Measurements from ENCODE around the gene AFTPH.

Gene AFTPH

DNA sequence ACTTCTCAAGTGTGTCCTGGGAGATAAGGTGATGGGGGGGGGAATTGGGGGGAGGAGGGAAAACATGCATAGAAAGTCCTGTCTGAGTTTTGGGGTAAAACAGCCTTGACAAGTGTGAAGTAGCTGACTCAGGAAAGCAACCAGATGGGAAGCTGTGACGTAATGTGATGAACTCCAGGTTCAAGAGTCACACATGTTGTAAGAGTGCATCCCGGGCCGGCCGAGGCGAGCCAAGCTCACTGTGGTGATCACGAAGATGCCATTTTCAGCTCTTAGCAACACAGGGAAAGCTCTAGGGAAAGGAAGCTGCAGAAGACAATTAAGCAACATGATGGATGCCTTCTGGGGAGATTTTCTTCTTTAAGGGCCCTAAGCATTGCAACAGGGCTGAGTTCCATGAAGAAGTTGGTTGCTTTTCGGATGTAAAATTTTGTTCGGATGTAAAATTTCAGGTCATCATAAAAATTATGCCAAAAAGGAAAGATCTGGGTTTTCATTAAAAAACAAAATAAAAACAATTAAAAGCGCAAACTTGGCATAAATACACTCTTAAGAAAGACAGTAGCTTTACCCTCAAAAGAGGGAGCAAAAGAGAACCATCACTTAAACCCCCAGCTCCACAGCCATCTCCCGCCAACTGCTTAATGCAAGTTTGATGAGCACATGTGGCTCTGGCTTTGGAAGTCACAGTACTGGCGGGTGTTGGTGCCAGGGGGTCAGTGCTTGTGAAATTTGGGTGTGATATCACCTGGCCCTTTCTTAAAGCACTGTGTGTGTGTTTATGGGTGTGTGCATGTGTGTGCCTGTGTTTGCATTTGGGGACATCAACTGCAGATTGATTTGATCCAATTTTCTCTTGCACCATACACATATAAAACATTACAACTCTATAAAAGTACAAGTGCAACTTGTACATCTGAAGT lies 110.5 kb downstream of the AFTPH start:
- DNase-seq = no peak

DNA sequence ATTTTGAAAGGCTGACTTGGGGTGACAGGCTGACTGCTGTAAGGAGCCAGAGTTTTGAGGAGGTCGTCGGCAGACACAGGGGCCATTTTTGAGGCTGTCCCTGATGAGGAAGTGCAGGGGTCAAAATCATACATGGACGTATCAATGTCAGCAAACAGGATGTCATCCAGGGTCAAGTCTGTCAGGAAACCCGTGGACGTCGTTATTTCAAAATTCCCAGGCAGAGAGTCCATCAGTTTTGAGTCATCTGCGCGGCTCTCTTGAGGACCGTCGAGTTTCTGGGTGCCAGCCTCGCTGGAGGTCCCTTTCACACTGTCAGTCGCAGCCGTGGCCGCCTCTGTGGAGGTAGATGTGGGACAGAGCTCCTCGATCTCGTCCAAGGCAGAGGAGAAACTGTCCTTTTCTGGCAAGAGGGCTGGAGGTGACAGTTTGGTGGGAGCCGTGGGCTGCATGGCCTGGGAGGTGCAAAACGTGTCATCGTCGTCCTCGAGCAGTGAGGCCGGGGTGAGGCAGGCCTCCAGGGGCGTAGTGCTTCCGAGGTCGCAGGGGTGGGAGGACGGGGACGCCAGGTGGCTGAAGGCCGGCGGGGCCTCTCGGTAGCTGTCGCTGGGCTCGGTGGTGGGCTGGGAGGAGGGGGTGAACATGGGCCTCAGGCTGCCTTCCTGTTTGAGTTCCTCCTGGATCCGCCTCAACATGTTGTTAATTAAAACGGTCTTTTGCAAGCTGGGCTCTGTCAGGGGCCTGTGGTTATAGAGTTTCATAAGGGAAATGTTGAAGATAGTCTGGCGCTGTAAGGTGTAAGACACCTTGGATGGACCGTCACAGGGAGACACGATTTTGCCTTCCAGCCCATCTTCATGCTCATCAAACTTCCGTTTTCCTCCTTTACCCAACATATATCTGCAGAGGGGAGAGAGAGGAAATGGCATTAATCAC lies 112.1 kb downstream of the AFTPH start:
- DNase-seq = no peak

DNA sequence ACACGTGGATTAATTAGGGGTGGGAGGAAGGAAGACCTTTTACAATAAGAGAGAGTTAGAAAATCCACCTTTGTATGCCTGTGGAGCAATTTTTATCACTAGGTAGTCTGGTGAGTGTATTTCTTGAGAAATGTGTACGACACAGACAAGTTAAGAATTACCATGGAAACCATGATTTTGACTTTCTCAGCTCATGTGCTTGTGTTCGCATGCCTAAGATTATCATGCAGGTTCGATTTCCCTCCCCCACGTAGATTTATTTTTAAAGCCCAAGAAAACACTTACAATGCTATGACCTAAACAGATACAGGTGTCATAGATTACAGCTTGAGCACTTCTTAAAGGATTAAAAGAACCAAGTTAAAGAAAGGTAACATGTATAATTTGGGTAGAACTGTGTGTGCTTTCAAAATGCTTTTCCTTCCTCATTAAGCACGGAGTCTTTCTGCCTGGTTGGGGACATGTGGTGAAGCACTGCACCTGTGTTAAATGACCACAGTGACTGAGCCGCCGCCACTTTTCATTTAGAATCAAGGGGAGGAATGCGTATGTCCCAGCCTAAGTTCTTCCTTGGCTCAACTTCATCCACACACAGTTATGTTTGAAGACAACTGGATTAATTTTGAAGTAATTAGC lies 113.0 kb downstream of the AFTPH start:
- DNase-seq = no peak

DNA sequence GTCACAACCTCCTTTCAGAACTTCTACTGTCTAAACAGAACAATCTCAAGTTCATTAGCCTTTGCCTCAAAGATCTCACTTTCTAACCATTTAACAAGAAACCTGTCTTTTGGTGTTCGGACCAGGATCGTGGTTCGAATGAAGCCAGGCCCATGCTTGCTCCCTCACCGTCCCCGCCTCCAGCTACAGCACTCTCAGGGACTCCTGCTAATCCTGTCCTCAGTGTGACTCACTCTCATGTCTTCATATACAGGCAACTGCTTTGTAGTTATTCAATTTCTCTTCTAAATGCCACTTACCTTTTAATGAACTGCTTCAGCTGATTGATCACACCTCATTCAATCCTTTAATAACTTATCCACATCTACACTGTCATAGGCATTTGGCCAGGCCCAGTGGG lies 113.8 kb downstream of the AFTPH start:
- DNase-seq = no peak

DNA sequence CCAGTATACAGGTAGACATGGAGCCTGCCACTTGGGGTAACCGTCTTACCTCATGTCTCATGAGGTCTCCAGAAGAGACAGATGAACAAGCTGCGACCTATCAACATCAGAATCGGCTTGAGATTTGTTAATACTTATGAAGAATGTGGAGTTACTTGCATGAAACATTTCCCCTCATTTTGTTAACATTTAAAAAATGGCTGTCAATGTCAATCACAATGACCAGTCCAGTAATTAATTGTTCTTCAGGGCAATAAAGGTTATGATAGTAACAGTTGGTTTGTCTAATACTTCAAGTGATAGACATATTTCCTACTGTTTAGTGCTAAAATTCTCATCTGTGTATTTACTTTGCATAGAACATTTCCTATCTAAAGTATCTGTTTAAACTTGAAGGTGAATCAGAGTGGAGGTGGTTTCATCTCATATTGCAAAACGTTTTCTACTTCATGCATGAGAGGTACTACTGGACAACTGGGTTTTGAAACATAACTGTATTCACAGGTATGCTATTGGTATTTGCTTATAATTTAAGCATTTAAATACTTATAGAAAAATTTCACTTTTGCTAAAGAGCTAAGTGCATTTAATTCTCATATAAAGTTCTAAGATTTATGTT lies 114.5 kb downstream of the AFTPH start:
- DNase-seq = no peak

DNA sequence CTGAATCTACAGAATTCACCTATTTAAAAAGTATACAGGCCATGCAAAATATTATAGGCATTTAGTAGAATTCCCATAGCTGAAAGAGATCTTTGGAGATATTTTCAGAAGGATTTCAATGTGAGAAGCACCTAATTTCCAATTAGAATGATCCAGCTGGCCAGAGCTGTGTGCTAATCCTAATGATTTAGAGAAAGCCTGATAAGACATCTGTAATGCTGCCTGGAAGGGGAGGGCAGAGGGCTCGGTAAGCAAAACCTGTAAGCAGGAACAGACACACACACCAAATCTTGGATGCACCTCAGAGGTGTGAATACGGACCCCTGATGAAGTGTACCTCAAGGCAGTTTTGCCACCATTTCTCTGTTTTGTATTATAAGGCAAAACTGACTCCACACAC lies 115.6 kb downstream of the AFTPH start:
- DNase-seq = no peak

DNA sequence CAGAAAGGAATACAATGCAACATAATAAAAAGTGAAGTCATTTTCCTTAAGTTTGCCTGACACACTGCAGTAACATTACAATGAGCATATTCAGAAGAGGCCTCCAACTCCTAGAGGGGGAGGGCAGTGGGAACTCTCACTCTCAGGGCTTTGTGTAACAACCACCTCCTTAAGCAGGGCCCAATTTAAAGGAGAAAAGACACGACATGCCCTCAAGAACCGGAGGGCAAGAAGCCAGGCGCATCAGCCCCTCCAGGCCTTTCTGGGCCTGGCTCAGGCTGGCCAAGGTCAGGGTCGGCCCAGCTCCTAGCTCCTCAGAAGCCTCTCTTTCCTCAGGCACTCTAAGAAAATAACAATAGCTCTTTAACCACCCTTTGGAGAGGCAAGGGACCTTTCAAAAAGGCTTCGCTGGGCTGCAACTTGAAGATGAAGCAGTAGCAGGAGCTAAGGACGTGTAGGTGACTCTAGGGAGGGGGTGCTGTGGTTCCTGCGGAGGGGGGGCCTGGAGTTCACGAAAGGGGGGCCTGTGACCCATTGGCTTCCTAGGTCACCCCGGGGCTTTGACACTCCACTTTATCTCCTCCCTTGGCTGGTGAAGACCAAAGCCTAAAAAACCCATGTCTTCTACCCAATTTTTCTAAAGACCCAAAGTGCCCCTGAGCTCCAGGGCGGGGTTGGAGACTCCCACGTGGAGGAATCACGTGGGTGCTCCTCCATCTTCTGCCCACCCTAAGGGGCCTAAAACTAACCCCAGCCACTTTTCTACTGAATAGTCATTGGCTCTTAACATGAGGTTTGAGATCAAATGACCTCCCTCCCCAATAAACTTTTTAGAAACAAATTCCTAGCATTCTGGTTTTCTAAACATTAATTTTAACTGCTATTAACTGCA lies 116.3 kb downstream of the AFTPH start:
- no peak for DNase-seq

DNA sequence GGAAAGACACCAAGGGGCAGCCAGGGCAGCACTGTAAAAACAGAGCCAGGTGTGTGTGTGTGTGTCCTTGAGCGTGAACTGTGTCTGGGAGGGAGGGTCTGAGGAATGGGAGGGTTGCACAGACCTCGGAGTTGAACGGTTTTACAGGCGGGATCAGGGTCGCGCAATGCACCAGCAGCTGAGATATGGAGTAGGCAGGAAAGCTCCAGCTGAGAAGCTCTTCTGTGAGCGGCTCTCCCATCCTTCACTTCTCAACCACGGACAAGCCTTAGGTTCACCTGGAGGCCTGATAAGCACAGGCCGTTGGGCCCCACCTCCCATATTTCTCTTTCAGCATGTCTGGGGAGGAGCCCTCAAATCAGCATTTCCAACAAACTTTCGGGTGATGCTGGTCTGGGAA lies 117.5 kb downstream of the AFTPH start:
- peak; percentile 38 to 57 for DNase-seq

Measured in NCI-H187 (cell line).